Right renal pelvis (tissue), 4 donors: Measurements from ENCODE around the gene PHACTR1. TPM values are rescaled to one million over a fixed set of nuclear protein-coding genes. Genes with fewer than 3 reads are reported as not detected.

ENCODE experiments used
- DNase-seq, 4 donors: peaks; one replicate each; pipeline ENCODE4 v3.0.0-alpha.2; 2013; ENCODE audit warnings: low read depth in 4 of 4, low spot score in 3 of 4, missing footprints in 1 of 4
- polyA plus RNA-seq, 4 donors: library from polyadenylated mRNA; unstranded; fragments of 120-200 nt; gene quantifications; one replicate each; pipeline ENCODE4 v1.2.1, GENCODE V29; 2013; ENCODE audit not compliant: insufficient read length in 4 of 4

The PHACTR1 gene
- polyA plus RNA-seq, 4 donors = 9.9 to 16.4 (median 13.6) TPM

DNA sequence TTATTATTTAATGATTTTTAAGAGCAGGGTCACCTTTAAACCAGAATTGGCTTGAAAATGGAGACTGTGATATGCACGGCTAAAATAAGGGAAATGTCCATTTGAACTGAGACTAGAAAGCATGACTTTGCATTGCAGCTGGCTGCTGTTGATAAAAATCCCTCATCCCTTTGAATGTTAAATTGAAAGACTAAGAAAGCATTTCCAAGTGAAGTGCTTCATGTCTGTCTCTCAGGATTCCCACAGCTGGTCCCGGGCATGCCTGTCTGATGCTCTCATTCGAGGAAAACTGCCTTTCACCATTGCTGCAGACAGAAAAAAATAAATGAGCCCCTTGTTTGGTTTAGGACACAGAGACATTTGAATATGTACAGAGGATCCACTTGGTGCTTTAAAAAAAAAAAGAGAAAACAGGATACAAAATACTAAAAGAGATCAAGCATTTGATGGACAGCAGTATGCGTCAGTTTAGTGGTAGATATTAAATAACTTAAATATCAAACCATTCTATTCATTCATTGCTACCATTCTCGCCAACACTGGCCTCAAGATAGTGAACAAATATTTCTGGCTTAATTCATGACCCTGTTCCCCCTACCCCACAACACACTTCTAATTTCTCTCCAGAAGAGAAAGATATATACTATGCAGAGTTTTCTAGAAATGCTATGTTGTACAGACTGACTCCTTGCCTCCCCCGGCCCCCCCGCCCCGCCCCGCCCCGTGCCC is 556.8 kb downstream of the PHACTR1 start:
- no peak for DNase-seq

DNA sequence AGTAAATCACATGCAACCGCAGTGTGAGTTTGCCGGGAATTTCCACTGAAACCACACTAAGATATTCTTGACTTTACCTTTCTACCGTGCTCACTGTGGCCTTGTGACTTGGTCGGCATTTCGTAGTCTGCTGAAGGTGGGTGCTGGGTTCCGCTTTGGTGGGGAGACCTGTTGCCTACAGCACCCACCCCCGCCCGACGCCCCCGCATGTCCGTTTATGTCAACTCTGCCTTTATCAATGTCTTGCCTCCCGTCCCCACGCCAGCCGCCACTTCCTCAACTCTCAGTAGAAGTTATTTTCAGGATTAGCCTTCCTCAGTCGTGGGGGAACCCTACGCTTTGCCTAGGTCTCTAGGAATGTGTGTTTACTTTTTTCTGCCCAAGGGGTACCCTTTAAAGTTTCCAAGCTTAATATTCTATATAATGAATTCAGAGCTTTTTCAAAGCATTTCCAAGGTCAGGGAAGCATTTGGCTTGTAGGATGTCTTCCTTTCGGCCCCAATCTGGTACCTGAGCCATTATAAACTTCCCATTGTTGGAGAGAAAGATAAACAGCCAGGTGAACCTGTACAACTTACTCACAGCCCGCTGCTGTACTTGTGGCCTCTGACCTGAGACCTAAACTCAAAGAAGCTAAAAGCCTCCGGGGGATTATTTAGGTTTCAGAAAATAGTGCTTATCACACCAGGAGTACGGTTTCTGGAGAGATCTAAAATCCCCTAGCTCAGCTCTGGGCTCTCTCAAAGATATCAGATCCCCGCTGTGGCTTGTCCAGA is 557.6 kb downstream of the PHACTR1 start:
- DNase-seq = no peak

DNA sequence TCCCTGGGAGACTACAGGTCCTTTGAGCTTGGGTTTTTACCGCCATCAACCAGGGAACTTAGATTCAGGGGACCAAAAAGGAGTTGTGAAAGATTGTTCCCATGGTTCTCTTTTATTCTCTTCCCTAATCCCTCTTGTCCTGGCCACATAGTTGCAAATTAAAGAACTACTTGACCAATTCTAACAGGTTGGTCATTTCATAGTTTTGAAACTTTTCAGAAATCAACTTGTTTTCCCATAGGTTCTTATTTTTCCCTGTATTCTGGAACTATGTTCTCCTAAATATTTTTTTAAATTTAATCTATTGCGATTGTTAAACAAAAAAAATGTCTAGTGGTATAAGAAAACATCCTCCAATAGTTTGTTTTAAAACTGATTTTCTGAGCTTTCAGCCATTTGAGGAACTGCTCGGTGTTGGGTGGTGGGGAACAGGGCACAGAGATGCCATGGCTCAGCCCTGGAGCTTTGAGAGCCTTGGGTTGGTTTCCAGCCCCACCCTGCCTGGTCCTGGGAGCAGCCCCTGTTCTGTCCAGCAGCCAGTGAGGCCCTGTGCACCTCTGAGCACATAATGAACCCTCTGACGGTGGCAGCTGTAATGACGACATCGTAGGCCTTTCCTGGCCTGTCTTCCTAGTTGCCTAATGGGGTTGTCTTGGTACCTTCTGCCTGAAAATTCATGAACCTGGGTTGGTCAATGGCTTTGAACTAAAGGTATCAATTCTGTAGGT is 558.3 kb downstream of the PHACTR1 start:
- no peak for DNase-seq

GRCh38 chr6:13275435-13275989 is 558.9 kb downstream of the PHACTR1 start:
- no peak for DNase-seq

DNA sequence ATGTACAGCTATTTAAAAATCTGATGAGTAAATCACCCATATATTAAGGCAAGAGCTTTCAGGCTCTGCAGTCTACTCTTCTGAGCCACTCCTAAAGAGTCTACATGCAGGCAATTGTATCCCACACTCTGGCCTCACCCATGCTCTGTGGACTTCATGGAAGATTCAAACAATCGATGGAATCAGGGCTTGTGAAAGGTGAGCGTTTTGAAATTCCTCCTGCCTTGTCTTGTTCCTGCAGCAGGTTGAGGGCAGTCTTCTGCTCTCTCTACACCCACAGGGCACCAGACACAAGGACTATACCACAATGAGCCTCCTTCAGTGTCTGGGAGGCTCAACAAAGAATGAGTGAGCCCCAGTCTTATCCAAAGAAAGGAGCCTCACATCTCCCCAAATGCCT is 560.7 kb downstream of the PHACTR1 start:
- no peak for DNase-seq

- DNase-seq = no peak
Observed at GRCh38 chr6:13278164-13278563, 561.6 kb downstream of the PHACTR1 start.

DNA sequence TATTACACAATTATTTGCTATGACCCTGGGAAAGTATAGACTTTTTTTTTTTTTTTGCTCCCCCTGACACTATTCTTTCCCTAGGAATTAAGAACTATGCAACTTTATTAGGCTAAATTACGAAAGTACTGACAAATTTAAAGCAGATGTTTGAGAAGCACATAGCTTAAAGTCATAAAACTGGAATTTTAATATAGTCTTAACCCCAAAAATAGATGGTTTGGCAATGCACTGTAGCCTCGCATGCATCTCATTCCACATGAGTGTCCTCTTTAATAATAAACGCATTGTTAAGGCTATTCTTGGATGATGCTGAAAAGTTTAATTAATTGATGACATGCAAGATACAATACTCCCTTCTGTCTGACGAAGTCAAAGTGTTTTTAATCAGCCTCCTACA is 562.4 kb downstream of the PHACTR1 start:
- no peak for DNase-seq

DNA sequence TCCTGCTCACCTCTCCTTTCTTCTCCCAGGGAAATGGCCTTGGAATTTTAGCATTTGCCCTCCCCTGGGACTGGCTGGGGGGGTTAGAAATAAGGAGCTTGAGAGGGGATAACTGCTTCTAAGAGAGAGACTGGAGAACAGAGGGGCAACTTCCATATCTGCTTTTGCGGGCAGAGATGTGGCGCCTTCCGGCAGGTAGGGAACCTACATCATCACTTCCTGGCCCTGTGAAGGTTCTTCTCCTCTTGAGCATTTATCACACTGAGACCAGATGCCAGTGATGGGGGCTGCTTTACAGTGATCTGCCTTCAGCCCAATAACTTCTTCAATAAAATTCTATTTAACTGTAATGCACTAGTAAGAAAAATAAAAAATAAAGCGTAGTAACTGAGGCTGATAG is 563.7 kb downstream of the PHACTR1 start:
- DNase-seq = no peak

DNA sequence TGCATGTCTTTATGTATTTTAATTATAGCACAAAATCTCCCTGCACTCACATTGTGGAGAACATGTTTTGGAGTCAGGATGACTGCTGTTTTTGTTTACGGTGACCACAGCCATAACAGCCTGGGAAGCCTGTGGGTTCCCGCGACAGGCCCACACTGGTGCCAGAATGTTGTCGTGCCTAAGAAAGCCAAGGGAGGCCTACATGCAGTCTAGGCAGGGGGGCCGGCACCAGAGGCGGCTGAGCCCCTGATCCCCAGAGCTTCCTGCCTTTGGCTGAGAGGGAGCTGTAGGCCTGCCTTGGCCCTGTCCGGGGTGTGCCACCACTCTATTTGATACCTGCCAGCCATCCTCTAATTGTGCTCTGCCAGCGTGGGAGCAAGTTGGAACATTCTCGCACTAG is 565.1 kb downstream of the PHACTR1 start:
- no peak for DNase-seq

DNA sequence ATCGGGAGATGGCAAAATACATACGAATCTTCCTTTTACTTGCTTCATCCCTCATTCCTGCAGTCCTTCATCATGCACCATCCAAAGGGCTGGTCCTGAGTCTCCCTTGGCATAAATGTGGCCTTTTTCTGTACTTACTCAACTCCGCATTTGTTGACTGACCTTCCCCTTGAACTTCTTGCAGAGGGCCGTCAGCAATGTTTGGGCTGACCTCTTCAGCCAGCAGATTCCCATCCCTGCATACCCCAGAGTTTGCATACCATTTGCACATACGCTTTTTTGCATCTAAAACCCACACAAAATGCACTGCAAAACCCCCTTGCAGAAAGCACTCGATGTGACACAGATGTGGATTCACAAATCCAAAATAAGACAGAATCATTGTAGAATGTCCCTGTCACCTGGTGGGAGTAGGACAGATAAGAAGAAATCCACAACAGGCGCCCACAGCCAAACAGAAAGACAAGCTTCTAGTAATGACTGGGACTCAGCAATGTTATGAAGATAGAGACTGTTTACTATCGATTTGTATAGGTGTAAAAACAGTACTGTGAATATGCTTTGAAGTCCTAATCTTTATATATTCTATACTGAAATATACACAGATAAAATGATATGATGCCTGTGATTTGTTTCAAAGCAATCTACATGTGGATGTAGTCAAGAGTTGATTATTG is 566.0 kb downstream of the PHACTR1 start:
- no peak for DNase-seq

DNA sequence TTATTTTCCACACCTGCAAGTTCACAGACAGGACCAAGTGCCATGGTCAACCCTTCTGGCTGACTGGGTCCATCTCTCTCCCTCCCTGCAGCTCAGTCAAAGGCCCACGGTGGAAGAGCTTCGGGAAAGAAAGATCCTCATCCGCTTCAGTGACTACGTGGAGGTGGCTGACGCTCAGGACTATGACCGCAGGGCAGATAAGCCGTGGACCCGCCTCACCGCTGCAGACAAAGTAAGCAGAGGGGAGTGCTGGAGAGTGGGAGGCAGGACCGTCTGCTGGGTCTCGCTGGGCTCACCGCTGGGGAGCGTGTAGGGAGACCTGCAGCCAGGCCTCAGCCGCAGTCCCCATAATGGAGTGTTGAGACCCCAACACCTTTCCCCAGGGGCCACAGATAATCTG is 566.8 kb downstream of the PHACTR1 start:
- DNase-seq = no peak

- no peak for DNase-seq
Observed at GRCh38 chr6:13284646-13285045, 568.1 kb downstream of the PHACTR1 start.

DNA sequence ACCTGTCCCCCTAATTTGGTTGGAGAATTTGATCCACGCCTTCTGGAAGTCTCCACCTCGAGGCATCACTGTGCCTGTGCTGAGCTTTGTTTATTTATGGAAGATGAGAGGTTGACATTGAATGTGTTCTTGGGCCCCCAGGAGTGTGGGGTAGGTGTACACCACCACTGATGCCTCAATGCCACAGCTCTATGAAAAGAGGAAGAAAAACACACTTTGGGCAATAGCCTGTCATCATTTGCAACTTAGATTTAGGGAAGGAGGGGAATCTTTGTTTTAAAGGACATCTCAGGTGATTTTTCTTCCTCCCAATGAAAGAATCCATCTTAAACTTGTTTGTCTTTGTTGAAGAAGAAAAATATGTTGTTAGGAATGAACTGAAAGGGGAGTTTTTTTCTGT is 569.1 kb downstream of the PHACTR1 start:
- no peak for DNase-seq

GRCh38 chr6:13286181-13286580 is 569.6 kb downstream of the PHACTR1 start:
- DNase-seq = no peak

- no peak for DNase-seq
Observed at GRCh38 chr6:13287104-13287503, 570.5 kb downstream of the PHACTR1 start.

- no peak for DNase-seq
Observed at GRCh38 chr6:13288481-13288880, 571.9 kb downstream of the PHACTR1 start.

DNA sequence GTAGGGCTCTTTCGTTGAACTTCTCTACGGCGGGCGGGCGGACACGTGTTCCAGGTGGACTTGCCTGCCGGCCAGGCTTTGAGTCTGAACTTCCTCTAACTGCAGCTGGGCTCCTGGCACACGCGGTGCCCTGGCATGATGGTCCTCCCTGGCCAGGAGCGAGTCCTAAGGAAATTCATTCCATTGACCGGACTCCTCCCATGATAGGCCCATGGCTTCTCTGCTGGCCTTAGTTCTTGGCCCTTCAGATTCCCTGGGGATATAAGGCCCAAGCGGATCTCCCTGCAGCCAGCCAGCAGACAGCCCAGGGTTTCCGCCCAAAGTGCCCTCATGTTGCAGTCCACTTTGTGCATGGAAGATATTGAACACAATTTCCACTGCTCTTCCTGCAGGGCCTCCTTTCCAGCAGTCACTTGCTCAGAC is 572.4 kb downstream of the PHACTR1 start:
- no peak for DNase-seq

- DNase-seq = no peak
Observed at GRCh38 chr6:13289789-13290318, 573.3 kb downstream of the PHACTR1 start.

- DNase-seq = no peak
Observed at GRCh38 chr6:13290335-13290734, 573.8 kb downstream of the PHACTR1 start.

GRCh38 chr6:13292774-13293173 is 576.2 kb downstream of the PHACTR1 start:
- DNase-seq = no peak
